ENCODE measurements around the gene MYH1. TPM values are rescaled to one million over a fixed set of nuclear protein-coding genes. Genes with fewer than 3 reads are reported as not detected.

MYH1 gene
- total RNA-seq, 1 donor from 2014 or later, result not detected

- DNase-seq (ENCODE audit: extremely low spot score in 2 of 2), result no peak
- Histone ChIP-seq H3K27ac (no peak overlapping the region), H3K36me3 (no peaks in the 10 kb centered on the region), H3K27me3 (no peaks in the 10 kb centered on the region), H3K9me3 (no peaks in the 10 kb centered on the region), H3K4me3 (no peak overlapping the region), H3K4me1 (no peaks in the 10 kb centered on the region)
- TF ChIP-seq CTCF (IDR thresholded peaks at IDR 0.05) (no peak), POLR2A (IDR thresholded peaks at IDR 0.05) (no peak), POLR2AphosphoS5 (IDR thresholded peaks at IDR 0.05; ENCODE audit: insufficient read depth in 1 of 2, low read depth in 1 of 2) (no peak)
- intact Hi-C loops (cut with DNase I), result no loop called here
Measured at GRCh38 chr17:10532026-10532425, 13.7 kb upstream of the MYH1 start.

- no peaks in the 10 kb centered on the region for H3K4me1 ChIP-seq
- intact Hi-C loops (cut with DNase I), result no loop called here
Measured at GRCh38 chr17:10527419-10527818, 9.1 kb upstream of the MYH1 start.

GRCh38 chr17:10526517-10526916, 8.2 kb upstream of the MYH1 start:
- Histone ChIP-seq H3K4me1 (no peaks in the 10 kb centered on the region), H3K9me3 (no peaks in the 10 kb centered on the region)

More at GRCh38 chr17:10527419-10527818, 9.1 kb upstream of the MYH1 start:
- no peak overlapping the region for H3K4me3 ChIP-seq
- no peaks in the 10 kb centered on the region for H3K9me3 ChIP-seq
- H3K27me3 ChIP-seq, result no peaks in the 10 kb centered on the region
- TF ChIP-seq POLR2AphosphoS5 (IDR thresholded peaks at IDR 0.05; ENCODE audit: insufficient read depth in 1 of 2, low read depth in 1 of 2) (no peak), POLR2A (IDR thresholded peaks at IDR 0.05) (no peak), CTCF (IDR thresholded peaks at IDR 0.05) (no peak)
- DNase-seq (ENCODE audit: extremely low spot score in 2 of 2), result no peak
- no peaks in the 10 kb centered on the region for H3K36me3 ChIP-seq
- H3K27ac ChIP-seq, result no peak overlapping the region

GRCh38 chr17:10523064-10523463, 4.7 kb upstream of the MYH1 start:
- intact Hi-C loops (cut with DNase I), result no loop called here
- DNase-seq (ENCODE audit: extremely low spot score in 2 of 2), result no peak
- TF ChIP-seq POLR2AphosphoS5 (IDR thresholded peaks at IDR 0.05; ENCODE audit: insufficient read depth in 1 of 2, low read depth in 1 of 2), result no peak
- no peak for TF ChIP-seq CTCF (IDR thresholded peaks at IDR 0.05)
- TF ChIP-seq POLR2A (IDR thresholded peaks at IDR 0.05), result no peak
- Histone ChIP-seq H3K9me3 (no peaks in the 10 kb centered on the region), H3K36me3 (no peaks in the 10 kb centered on the region), H3K4me3 (no peak overlapping the region), H3K4me1 (no peaks in the 10 kb centered on the region), H3K27ac (no peak overlapping the region), H3K27me3 (no peaks in the 10 kb centered on the region)

More at GRCh38 chr17:10526517-10526916, 8.2 kb upstream of the MYH1 start:
- H3K27me3 ChIP-seq, result no peaks in the 10 kb centered on the region
- no peak overlapping the region for H3K27ac ChIP-seq
- TF ChIP-seq CTCF (IDR thresholded peaks at IDR 0.05), result no peak
- TF ChIP-seq POLR2A (IDR thresholded peaks at IDR 0.05), result no peak
- no peak for TF ChIP-seq POLR2AphosphoS5 (IDR thresholded peaks at IDR 0.05; ENCODE audit: insufficient read depth in 1 of 2, low read depth in 1 of 2)
- no peak overlapping the region for H3K4me3 ChIP-seq
- DNase-seq (ENCODE audit: extremely low spot score in 2 of 2), result no peak
- intact Hi-C loops (cut with DNase I), result no loop called here
- H3K36me3 ChIP-seq, result no peaks in the 10 kb centered on the region

- Histone ChIP-seq H3K4me3 (no peak overlapping the region), H3K27ac (no peak overlapping the region), H3K4me1 (no peaks in the 10 kb centered on the region), H3K9me3 (no peaks in the 10 kb centered on the region), H3K27me3 (no peaks in the 10 kb centered on the region), H3K36me3 (no peaks in the 10 kb centered on the region)
- no peak for DNase-seq (ENCODE audit: extremely low spot score in 2 of 2)
- TF ChIP-seq CTCF (IDR thresholded peaks at IDR 0.05), result no peak
- no peak for TF ChIP-seq POLR2A (IDR thresholded peaks at IDR 0.05)
- no peak for TF ChIP-seq POLR2AphosphoS5 (IDR thresholded peaks at IDR 0.05; ENCODE audit: insufficient read depth in 1 of 2, low read depth in 1 of 2)
- intact Hi-C loops (cut with DNase I), result no loop called here
Measured at GRCh38 chr17:10521949-10522348, 3.6 kb upstream of the MYH1 start.

Data from vagina (tissue), 2 donors.